Caki2 (cell line): ENCODE data around the gene PIP5K1C. TPM values are rescaled to one million over a fixed set of nuclear protein-coding genes. Genes with fewer than 3 reads are reported as not detected.
"Not testable (repeated sequence)": the region's sequence is repeated elsewhere in the genome, so short reads cannot be mapped to it uniquely, and the experiment has no call there.

Experiments
- DNase-seq: peaks from one replicate; pipeline ENCODE4 v3.0.0-alpha.2; 2015; ENCODE audit warnings: low read depth
- in situ Hi-C: cut with HindIII; loops from 2 replicates; pipeline ENCODE4 v1.10.0; 2016; ENCODE audit warnings: low sequenced_read_pairs, low pct_unique_long_range_greater_than_20kb, mixed read lengths
- total RNA-seq: library from RNA; depleted of rRNA; stranded (reverse); fragments of >200 nt; shearing (Covaris generic); gene quantifications from 2 replicates; pipeline ENCODE4 v1.2.3, GENCODE V29; 2014; ENCODE audit warnings: low replicate concordance; rRNA removed

PIP5K1C gene
- total RNA-seq, 1 experiment from 2014 or later = 6.4 TPM

DNA sequence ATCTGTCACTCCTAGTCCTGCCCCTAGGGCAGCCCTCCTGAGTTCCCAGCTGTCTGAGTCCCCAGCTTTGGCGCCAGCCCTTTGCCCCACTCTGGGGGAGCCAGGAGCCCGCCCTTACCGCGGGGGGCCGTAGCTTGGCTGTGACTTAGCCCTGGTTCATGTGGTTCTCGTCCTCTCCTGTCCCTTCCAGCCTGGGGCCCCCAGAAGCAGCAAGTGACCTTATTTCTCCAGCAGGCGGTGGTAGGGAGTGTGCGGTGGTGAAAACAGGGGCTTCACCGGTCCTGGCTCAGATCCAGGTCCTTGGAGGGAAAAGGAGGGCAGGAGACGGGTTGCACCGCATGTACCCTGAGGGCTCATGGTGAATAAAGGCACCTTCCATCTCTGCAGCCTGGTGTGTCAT, 107.1 kb downstream of the PIP5K1C start:
- in situ Hi-C loops = no loop called here
- no peak for DNase-seq

DNA sequence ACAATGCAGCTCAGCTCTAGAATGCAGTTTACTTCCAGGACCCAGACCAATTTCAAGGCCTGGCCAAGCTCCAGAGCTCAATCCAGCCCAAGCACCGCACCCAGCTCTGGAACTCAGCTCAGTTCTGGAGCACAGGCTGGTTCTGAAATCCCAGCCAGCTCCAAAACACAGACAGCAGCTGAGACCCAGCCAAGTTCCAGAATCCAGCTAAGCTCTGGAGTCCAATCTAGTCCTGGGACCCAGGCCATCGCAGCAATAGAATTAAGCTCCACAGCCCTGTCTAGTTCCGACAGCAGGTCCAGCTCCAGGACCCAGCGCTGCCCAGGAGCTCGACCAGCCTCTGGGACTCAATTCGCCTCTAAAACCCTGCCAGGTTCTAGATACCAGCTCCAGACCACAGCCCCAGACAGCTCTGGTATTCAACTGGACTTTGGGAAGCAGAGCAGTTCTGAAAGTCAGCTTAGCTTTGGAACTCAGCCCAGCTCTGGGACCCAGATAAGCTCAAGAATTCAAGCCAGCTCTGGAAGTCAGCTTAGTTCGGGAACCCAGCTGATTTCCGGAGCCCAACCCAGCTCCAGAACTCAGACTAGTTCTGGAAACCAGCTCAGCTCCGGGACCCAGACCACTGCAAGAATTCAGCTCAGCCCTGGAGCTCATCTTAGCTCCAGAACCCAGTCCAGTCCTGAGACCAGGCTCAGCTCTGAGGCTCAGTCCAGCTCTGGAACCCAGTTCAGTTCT, 108.2 kb downstream of the PIP5K1C start:
- in situ Hi-C loops = no loop called here

DNA sequence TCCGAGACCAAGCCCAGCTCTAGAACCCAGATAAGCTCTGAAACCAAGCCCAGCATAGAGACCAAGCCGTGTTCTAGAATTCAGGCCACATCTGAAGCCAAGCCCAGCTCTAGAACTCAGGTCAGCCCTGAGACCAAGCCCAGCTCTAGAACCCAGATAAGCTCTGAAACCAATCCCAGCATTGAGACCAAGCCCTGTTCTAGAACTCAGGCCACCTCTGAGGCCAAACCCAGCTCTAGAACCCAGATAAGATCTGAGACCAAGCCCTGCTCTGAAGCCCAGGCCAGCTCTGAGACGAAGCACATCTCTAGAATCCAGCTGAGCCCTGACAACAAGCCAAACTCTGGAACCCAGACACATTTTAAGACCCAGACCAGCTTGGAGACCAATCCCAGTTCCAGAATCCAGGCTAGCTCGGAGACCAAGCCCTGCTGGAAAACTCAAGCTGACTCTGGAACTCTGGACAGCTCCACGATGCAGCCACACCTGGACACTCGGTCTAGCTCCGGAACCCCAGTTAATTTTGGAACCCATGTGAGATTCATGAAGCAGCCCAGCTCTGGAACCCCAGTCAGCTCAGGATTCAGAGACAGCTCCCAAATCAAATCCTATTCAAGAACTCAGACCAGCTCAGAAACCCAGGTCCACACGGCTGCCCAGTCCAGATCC, 109.1 kb downstream of the PIP5K1C start:
- no peak for DNase-seq
- in situ Hi-C loops = no loop called here

More for the DNA sequence above, 108.2 kb downstream of the PIP5K1C start:
- no peak for DNase-seq

DNA sequence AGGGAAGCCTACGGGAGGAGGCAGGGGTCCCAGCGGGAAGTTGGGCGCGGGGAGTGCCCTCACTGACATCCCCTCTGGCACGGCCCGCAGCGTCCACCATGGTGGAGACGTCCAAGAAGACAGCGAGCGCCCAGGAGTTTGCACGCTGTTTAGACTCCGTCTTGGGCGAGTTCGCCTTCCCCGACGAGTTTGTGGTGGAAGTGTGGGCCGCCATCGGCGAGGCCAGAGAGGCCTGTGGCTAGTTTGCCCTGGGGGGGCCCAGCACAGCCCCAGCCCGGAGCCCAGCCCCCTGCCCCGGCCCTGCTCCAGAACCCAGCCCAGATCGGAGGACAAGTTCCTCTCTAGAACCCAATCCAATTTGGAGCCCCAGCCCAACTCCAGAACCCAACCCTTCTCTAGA, 110.3 kb downstream of the PIP5K1C start:
- DNase-seq = no peak
- in situ Hi-C loops = no loop called here

DNA sequence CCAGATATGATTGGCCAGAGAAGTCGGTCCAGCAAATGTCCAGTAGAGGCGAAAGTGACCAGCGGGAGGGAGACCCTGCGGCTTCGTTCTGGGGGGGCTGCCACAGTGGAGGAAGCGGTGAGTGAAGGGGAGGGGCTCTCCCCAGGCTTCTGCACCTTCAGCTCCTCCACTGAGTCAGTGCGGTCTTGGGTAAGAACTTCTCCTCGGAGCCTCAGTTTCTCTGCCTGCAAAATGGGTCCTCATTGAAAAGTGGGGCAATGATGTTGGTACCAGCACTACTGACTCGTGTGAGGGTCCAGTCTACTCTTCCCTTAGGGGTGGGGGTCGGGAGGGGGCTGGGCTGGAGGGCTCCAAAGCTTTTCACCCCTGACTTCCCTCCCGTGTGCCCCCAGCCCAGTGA, 110.8 kb downstream of the PIP5K1C start:
- DNase-seq = no peak
- in situ Hi-C loops = no loop called here

DNA sequence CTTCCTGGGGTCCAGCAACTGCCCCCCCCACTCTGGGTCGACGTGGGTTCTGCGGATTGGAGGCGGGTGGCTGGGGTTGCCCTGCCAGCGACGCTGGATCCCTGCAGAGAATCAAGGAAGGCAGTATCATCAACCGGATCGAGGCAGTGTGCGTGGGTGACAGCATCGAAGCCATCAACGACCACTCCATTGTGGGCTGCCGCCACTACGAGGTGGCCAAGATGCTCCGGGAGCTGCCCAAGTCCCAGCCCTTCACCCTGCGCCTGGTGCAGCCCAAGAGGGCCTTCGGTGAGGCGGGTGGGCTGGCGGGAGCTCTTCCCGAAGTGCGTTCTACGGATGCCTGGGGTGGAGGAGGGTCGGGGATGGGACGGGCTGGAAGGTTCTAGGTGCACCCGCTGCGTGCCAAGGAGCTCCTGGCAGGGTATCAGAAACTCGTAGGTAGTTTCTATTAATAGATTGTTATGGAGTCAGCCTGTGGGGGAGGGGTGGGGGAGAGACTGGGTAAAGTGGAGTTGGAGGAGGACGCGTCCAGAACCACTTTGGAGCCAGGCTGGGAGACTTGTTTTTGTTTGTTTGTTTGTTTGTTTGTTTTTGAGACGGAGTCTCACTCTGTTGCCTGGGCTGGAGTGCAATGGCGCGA, 113.4 kb downstream of the PIP5K1C start:
- no peak for DNase-seq
- in situ Hi-C loops = no loop called here

DNA sequence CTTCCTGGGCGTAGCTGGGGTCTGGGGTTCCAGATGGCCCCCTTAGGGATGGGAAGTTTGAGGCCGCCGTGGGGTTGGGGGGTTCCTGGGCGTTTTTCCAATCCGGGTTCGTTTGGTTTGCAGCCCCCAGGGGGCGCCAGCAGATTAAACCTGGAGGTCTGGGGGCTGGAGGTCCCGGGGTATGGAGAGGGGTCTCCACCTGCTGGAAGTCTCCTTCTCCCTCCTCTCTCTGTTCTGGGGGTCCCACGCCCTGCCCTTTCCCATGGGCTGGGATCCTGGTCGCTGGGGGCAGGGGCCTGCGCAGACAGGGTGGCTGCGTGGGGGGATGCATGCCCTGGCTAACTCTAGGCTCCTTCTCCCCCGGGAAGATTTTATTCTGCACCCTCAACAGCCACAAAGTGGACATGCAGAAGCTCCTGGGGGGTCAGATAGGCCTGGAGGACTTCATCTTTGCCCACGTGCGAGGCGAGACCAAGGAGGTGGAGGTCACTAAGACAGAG, 114.1 kb downstream of the PIP5K1C start:
- in situ Hi-C loops = no loop called here
- DNase-seq = no peak

DNA sequence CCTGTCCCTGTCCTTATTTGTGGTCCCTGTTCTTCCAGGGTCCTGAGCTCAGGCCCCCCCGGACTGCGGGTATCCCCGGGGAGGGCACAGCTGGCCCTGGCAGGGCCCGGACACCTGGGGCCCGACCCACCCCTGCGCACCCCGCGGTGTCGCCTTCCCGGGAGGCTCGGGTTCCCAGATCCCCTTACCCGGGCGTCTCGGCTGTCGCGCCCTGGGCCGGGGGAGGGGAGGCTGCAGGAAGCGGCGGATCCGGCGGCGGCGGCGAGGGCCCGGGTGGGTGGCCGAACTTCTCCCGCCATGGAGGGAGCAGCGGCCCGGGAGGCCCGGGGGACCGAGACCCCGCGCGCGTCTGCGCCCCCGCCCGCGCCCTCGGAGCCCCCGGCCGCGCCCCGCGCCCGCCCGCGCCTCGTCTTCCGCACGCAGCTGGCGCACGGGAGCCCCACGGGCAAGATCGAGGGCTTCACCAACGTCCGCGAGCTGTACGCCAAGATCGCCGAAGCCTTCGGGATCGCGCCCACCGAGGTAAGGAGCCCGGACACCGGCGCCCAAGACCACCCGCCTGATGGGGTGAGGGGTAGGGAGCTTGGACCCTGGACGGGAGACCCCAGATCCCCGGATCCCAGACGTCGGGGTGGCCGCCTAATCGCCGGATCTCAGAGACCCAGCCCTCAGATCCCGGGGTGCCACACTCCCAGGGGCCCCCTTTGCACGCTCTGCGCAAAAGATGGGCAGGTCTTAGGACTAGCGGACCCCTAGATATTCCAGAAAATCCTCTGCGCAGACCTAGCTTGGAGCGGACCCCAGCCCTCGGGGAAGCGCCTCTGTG, 114.8 kb downstream of the PIP5K1C start, which contains the start of gene GIPC3:
GIPC3 (plus strand) TSS at position 178 of the 826 bp plus-strand sequence; CDS start at position 298, 120 bp downstream.
- in situ Hi-C loops = no loop called here
- DNase-seq = no peak

DNA sequence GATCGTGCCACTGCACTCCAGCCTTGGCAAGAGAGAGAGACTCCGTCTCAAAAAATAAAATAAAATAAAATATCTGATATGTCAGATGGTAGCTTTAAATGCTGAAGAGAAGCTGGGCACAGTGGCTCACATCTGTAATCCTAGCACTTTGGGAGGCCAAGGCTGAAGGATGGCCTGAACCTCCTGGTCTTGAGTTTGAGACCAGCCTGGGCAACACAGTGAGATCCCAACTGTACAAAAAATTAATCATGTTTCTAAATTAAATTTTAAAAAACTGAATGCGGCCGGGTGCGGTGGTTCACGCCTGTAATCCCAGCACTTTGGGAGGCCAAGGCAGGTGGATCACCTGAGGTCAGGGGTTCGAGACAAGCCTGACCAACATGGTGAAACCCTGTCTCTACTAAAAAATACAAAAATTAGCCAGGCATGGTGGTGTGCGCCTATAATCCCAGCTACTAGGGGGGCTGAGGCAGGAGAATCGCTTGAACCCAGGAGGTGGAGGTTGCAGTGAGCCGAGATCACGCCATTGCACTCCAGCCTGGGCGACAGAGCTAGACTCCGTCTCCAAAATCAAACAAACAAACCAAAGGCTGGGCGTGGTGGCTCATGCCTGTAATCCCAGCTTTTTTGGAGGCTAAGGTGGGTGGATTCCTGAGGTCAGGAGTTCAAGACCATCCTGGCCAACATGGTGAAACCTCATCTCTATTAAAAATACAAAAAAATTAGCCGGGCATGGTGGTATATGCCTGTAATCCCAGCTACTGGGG, 116.0 kb downstream of the PIP5K1C start:
- in situ Hi-C loops, DNase-seq: not testable (repeated sequence)

DNA sequence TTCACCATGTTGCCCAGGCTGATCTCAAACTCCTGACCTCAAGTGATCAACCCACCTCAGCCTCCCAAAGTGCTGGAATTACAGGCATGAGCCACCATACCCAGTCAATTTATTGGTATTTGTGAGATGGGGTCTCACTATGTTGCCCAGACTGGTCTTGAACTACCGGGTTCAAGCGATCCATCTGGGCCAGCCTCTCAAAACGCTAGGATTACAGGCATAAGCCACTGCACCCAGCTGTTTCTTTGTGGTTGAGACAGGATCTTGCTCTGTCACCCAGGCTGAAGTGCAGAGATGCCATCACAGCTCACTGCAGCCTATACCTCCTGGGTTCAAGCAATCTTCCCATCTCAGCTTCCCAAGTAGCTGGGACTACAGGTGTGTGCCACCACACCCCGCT, 118.5 kb downstream of the PIP5K1C start:
- in situ Hi-C loops, DNase-seq: not testable (repeated sequence)

Other genes with a start within 250 kb of the PIP5K1C start
- not detected in 2 replicates for gene SMIM24, start 219.9 kb downstream of the PIP5K1C start, total RNA-seq
- not detected in 2 replicates for gene SMIM44, start 217.0 kb downstream of the PIP5K1C start, total RNA-seq
- gene DOHH, start 199.8 kb downstream of the PIP5K1C start, total RNA-seq = 19.1 and 34.2 TPM in 2 replicates
- gene FZR1, start 194.2 kb downstream of the PIP5K1C start, total RNA-seq = 23.0 and 46.7 TPM in 2 replicates
- gene TEKTIP1, start 161.3 kb downstream of the PIP5K1C start, total RNA-seq = not detected in 2 replicates
- 98.9 and 131 TPM in 2 replicates for gene MFSD12, start 142.9 kb downstream of the PIP5K1C start, total RNA-seq
- gene HMG20B, start 127.5 kb downstream of the PIP5K1C start, total RNA-seq = 142 and 164 TPM in 2 replicates
- gene GIPC3, start 115.0 kb downstream of the PIP5K1C start, total RNA-seq = not detected in 2 replicates
- 0.98 TPM in 1 of 2 replicates, not detected in the other for gene TBXA2R, start 93.6 kb downstream of the PIP5K1C start, total RNA-seq
- 19.8 and 29.5 TPM in 2 replicates for gene CACTIN, start 73.7 kb downstream of the PIP5K1C start, total RNA-seq
- gene TJP3, start 7.9 kb upstream of the PIP5K1C start, total RNA-seq = 2.7 and 5.0 TPM in 2 replicates
- 26.1 and 29.0 TPM in 2 replicates for gene APBA3, start 61.2 kb upstream of the PIP5K1C start, total RNA-seq
- 15.6 and 26.7 TPM in 2 replicates for gene MRPL54, start 62.2 kb upstream of the PIP5K1C start, total RNA-seq
- not detected in 2 replicates for gene RAX2, start 71.8 kb upstream of the PIP5K1C start, total RNA-seq
- not detected in 2 replicates for gene MATK, start 85.9 kb upstream of the PIP5K1C start, total RNA-seq
- gene ZFR2, start 168.6 kb upstream of the PIP5K1C start, total RNA-seq = not detected in 2 replicates
- not detected in 2 replicates for gene ATCAY, start 180.2 kb upstream of the PIP5K1C start, total RNA-seq
- gene NMRK2, start 232.6 kb upstream of the PIP5K1C start, total RNA-seq = not detected in 2 replicates